Measurements from ENCODE around the gene HAUS2. TPM values are rescaled to one million over a fixed set of nuclear protein-coding genes. Genes with fewer than 3 reads are reported as not detected.

HAUS2 gene
- polyA plus RNA-seq, 1 donor from 2014 or later = 76.0 TPM

GRCh38 chr15:42576776-42577175 is 28.1 kb downstream of the HAUS2 start:
- Histone ChIP-seq H3K4me2 (ENCODE audit: low read length) (peak overlapping the region; percentile 49), H3F3A (ENCODE audit: insufficient read depth, low read length, poor library complexity, severe bottlenecking) (no peaks in the 10 kb centered on the region), H3K9ac (ENCODE audit: low read length) (no peak overlapping the region), H3K36me3 (ENCODE audit: insufficient read depth, low read length) (no peaks in the 10 kb centered on the region), H3K27ac (ENCODE audit: low read length) (no peak overlapping the region), H3K9me2 (ENCODE audit: insufficient read depth, low read length) (no peaks in the 10 kb centered on the region), H4K20me1 (ENCODE audit: insufficient read depth) (no peaks in the 10 kb centered on the region), H3K9me3 (ENCODE audit: low read length) (no peaks in the 10 kb centered on the region), H2AFZ (ENCODE audit: low read depth, low read length) (no peak overlapping the region), H3K27me3 (ENCODE audit: insufficient read depth, low read depth, low read length) (no peaks in the 10 kb centered on the region), H3K4me3 (ENCODE audit: low read length) (peak overlapping the region; percentile 95), H3K79me2 (replicated peaks; ENCODE audit: insufficient read depth, low read length) (no peaks in the 10 kb centered on the region)
- TF ChIP-seq REST (IDR thresholded peaks at IDR 0.05; ENCODE audit: borderline replicate concordance) = no peak
- no peak for TF ChIP-seq SMC3 (conservative IDR thresholded peaks at IDR 0.05; ENCODE audit: poor library complexity)
- TF ChIP-seq RAD21 (conservative IDR thresholded peaks at IDR 0.05) = no peak
- no peak for TF ChIP-seq POLR2AphosphoS5 (IDR thresholded peaks at IDR 0.05)
- no peak for TF ChIP-seq EZH2 (IDR thresholded peaks at IDR 0.05; ENCODE audit: borderline replicate concordance, insufficient read depth, low read length, poor library complexity, severe bottlenecking)
- TF ChIP-seq EP300 (conservative IDR thresholded peaks at IDR 0.05; ENCODE audit: poor library complexity, severe bottlenecking) = no peak
- no peak for TF ChIP-seq TAF1 (IDR thresholded peaks at IDR 0.05; ENCODE audit: low read depth)

- Histone ChIP-seq H3K27me3 (ENCODE audit: insufficient read depth, low read depth, low read length) (no peaks in the 10 kb centered on the region), H3K79me2 (replicated peaks; ENCODE audit: insufficient read depth, low read length) (no peaks in the 10 kb centered on the region), H2AFZ (ENCODE audit: low read depth, low read length) (no peak overlapping the region), H3K27ac (ENCODE audit: low read length) (no peak overlapping the region), H3K4me3 (ENCODE audit: low read length) (no peak overlapping the region), H3K9me2 (ENCODE audit: insufficient read depth, low read length) (no peaks in the 10 kb centered on the region), H3K9ac (ENCODE audit: low read length) (no peak overlapping the region), H4K20me1 (ENCODE audit: insufficient read depth) (no peaks in the 10 kb centered on the region), H3K4me2 (ENCODE audit: low read length) (no peak overlapping the region), H3K36me3 (ENCODE audit: insufficient read depth, low read length) (no peaks in the 10 kb centered on the region), H3K9me3 (ENCODE audit: low read length) (no peaks in the 10 kb centered on the region), H3F3A (ENCODE audit: insufficient read depth, low read length, poor library complexity, severe bottlenecking) (no peaks in the 10 kb centered on the region)
- no peak for TF ChIP-seq TAF1 (IDR thresholded peaks at IDR 0.05; ENCODE audit: low read depth)
- no peak for TF ChIP-seq EZH2 (IDR thresholded peaks at IDR 0.05; ENCODE audit: borderline replicate concordance, insufficient read depth, low read length, poor library complexity, severe bottlenecking)
- TF ChIP-seq MXI1 (conservative IDR thresholded peaks at IDR 0.05; ENCODE audit: poor library complexity, severe bottlenecking) = no peak
- no peak for TF ChIP-seq CTCF (IDR thresholded peaks at IDR 0.05; ENCODE audit: poor library complexity, severe bottlenecking)
- TF ChIP-seq REST (IDR thresholded peaks at IDR 0.05; ENCODE audit: borderline replicate concordance) = no peak
- no peak for TF ChIP-seq RAD21 (conservative IDR thresholded peaks at IDR 0.05)
- TF ChIP-seq SMC3 (conservative IDR thresholded peaks at IDR 0.05; ENCODE audit: poor library complexity) = no peak
- no peak for TF ChIP-seq EP300 (conservative IDR thresholded peaks at IDR 0.05; ENCODE audit: poor library complexity, severe bottlenecking)
- TF ChIP-seq POLR2AphosphoS5 (IDR thresholded peaks at IDR 0.05) = no peak
Observed at GRCh38 chr15:42577514-42578031, 28.9 kb downstream of the HAUS2 start.

Measured in neural cell (in vitro differentiated cells).